A673 (cell line): ENCODE results near the gene HTR1D. TPM values are rescaled to one million over a fixed set of nuclear protein-coding genes. Genes with fewer than 3 reads are reported as not detected.

Source experiments
- BruUV-seq: library from RNA; stranded (reverse); fragments of 400-500 nt; replicated peaks from 2 replicates; lab custom pipeline; 2021; lab: Mats Ljungman, UMichigan
- CTCF ChIA-PET: fragments of 300-600 bp; sonication (Branson Sonifier 250); formaldehyde crosslinking; loops from one replicate; lab custom pipeline; 2022; ENCODE audit warnings: antibody characterized with exemption; lab: Charles Lee
- POLR2A ChIA-PET: fragments of 300-600 bp; sonication (Branson Sonifier 250); formaldehyde crosslinking; loops from one replicate; lab custom pipeline; 2022; ENCODE audit warnings: antibody characterized with exemption; ENCODE audit not compliant: low non-redundant PET; lab: Charles Lee
- DNase-seq: peaks from one replicate; pipeline ENCODE4 v3.0.0-alpha.2; 2015; ENCODE audit warnings: low spot score
- H3K27ac ChIP-seq: fragments of 200-600 bp; sonication (generic); 2 replicates; pipeline ENCODE4 v1.5.1; 2016; ENCODE audit warnings: mixed run types, low read depth, mild to moderate bottlenecking, mixed read lengths, antibody characterized with exemption, low read length; ENCODE audit not compliant: poor library complexity, severe bottlenecking
- H3K27me3 ChIP-seq: fragments of 200-600 bp; sonication (generic); replicated peaks from 2 replicates; pipeline ENCODE4 v1.6.1; 2017; ENCODE audit warnings: mixed run types, low read depth, mild to moderate bottlenecking, mixed read lengths, antibody characterized with exemption, low read length; ENCODE audit not compliant: insufficient read depth, poor library complexity
- H3K36me3 ChIP-seq: fragments of 200-600 bp; sonication (generic); 2 replicates; pipeline ENCODE4 v1.6.1; 2016; ENCODE audit warnings: mixed run types, mild to moderate bottlenecking, mixed read lengths, antibody characterized with exemption, low read length; ENCODE audit not compliant: insufficient read depth, poor library complexity, severe bottlenecking
- H3K4me1 ChIP-seq: fragments of 200-600 bp; sonication (generic); 2 replicates; pipeline ENCODE4 v1.6.1; 2017; ENCODE audit warnings: mixed run types, mild to moderate bottlenecking, mixed read lengths, antibody characterized with exemption, low read length; ENCODE audit not compliant: insufficient read depth, poor library complexity, severe bottlenecking
- H3K4me3 ChIP-seq: fragments of 200-600 bp; sonication (generic); 2 replicates; pipeline ENCODE4 v1.5.1; 2016; ENCODE audit warnings: low read depth, mixed run types, mild to moderate bottlenecking, mixed read lengths, low read length; ENCODE audit not compliant: poor library complexity, severe bottlenecking
- H3K9me3 ChIP-seq: fragments of 200-600 bp; sonication (generic); 2 replicates; pipeline ENCODE4 v1.6.1; 2016; ENCODE audit warnings: mixed run types, low read depth, mild to moderate bottlenecking, mixed read lengths, antibody characterized with exemption, low read length; ENCODE audit not compliant: poor library complexity, severe bottlenecking
- CTCF ChIP-seq: fragments of 300-800, 200-600 bp; sonication (generic); conservative IDR thresholded peaks from 2 replicates; pipeline ENCODE4 v1.5.1; 2017; ENCODE audit warnings: low read depth, mild to moderate bottlenecking, antibody characterized with exemption, low read length, moderate library complexity, mixed read lengths
- EZH2 ChIP-seq: fragments of 200-600 bp; sonication (generic); IDR thresholded peaks from 2 replicates; pipeline ENCODE4 v1.6.1; 2017; ENCODE audit warnings: borderline replicate concordance, low read depth, mild to moderate bottlenecking, mixed read lengths, antibody characterized with exemption, low read length; ENCODE audit not compliant: poor library complexity, severe bottlenecking
- intact Hi-C: fragments of 100-400 bp; cut with micrococcal nuclease; formaldehyde crosslinking; loops from one replicate; pipeline ENCODE4 v1.10.0; 2022; ENCODE audit not compliant: unreplicated experiment
- total RNA-seq: library from RNA; stranded (reverse); gene quantifications from 2 replicates; pipeline ENCODE4 v1.2.3, GENCODE V29; 2021

HTR1D gene
- total RNA-seq, 1 experiment from 2014 or later = 0.13 TPM

DNA sequence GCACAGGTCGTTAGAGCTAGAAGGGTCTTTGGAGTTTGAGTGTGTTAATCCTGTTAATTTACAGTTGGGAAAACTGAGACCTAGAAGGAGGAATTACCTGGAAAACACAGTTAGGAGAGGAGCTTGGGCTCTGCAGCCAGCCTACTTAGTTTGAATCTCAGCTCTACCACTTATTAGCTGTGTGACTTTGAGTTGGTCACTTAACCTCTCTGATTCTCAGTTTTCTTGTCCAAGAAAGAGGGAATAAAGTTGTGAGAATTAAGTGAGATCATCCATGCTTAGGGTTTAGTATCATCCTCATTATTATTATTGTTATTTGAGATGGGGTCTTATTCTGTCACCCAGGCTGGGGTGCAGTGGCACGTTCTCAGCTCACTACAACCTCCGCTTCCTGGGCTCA lies 5.4 kb upstream of the HTR1D start:
- no TSS peak for BruUV-seq
- Histone ChIP-seq H3K27me3 (peaks cover 2% of the 10 kb centered on the region), H3K9me3 (no peaks in the 10 kb centered on the region), H3K4me3 (no peak overlapping the region), H3K27ac (no peak overlapping the region), H3K4me1 (peaks cover 14% of the 10 kb centered on the region), H3K36me3 (no peaks in the 10 kb centered on the region)
- DNase-seq = no peak
- intact Hi-C loops = loop anchor here (10.0 kb wide), 1 partner anchor 182 kb away; no protein-coding TSS in a partner anchor
- POLR2A ChIA-PET = no interaction called here
- no peak for TF ChIP-seq CTCF
- no peak for TF ChIP-seq EZH2
- CTCF ChIA-PET = no interaction called here

- Histone ChIP-seq H3K9me3 (no peaks in the 10 kb centered on the region), H3K27me3 (peaks cover 6% of the 10 kb centered on the region), H3K4me1 (peaks cover 14% of the 10 kb centered on the region), H3K4me3 (no peak overlapping the region), H3K36me3 (no peaks in the 10 kb centered on the region), H3K27ac (no peak overlapping the region)
- intact Hi-C loops = loop anchor here (10.0 kb wide), 1 partner anchor 182 kb away; no protein-coding TSS in a partner anchor
- DNase-seq = no peak
- no TSS peak for BruUV-seq
- POLR2A ChIA-PET = no interaction called here
- CTCF ChIA-PET = no interaction called here
- no peak for TF ChIP-seq CTCF
- TF ChIP-seq EZH2 = no peak
Observed at GRCh38 chr1:23222331-23222730, 5.0 kb upstream of the HTR1D start.

DNA sequence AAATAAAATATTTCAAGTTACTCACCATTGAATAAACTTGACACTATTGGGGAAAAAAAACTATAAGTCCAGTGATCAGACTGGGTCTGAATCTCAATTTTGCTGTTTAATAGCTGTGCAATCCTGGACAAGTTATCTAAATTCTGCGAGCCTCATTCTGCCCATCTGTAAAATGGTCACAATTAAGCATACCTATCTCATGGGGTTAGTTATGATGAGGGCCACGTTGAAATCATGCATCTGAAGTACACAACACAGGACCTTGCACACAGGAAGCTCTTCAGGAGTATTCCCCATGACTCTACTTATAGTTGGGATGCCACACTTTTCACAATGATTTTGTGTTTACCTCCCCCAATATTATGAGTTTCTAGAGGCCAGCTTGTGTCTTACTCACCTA lies 3.8 kb upstream of the HTR1D start:
- no peak overlapping the region for H3K4me3 ChIP-seq
- peaks cover 14% of the 10 kb centered on the region for H3K4me1 ChIP-seq
- no TSS peak for BruUV-seq
- H3K9me3 ChIP-seq = no peaks in the 10 kb centered on the region
- CTCF ChIA-PET = interaction anchor here (0.6 kb wide), 1 partner anchor 77 kb away, joined by 3 read pairs; no protein-coding TSS in a partner anchor
- no peaks in the 10 kb centered on the region for H3K36me3 ChIP-seq
- intact Hi-C loops = loop anchor here (10.0 kb wide), 1 partner anchor 184 kb away; no protein-coding TSS in a partner anchor
- H3K27me3 ChIP-seq = peaks cover 14% of the 10 kb centered on the region
- no peak overlapping the region for H3K27ac ChIP-seq
- POLR2A ChIA-PET = no interaction called here
- DNase-seq = no peak
- TF ChIP-seq EZH2 (no peak), CTCF (no peak)
